Measurements from ENCODE around the gene AFF3. TPM values are rescaled to one million over a fixed set of nuclear protein-coding genes. Genes with fewer than 3 reads are reported as not detected.

The AFF3 gene
- total RNA-seq, 2 experiments from 2014 or later, result 2.6 to 2.9 TPM

DNA sequence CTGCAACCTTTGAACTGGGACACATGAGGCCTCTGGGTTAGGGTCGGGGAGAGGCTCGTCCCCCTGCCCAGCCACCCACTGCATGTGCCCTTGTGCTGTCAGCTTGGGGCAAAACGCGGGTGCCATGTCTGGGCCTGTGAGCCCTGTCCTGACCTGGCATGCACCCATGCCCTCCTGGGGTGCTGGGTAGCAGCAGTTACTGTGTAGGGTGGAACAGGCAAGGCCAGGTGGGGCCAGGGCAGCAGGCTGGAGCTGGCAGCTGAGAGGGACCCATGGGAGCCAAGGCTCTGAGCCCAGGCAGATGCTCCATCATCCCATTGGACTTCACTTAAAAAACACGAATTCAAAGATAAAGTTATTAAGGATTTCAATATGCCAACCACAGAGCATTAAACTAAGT, 518.8 kb downstream of the AFF3 start:
- no peaks in the 10 kb centered on the region for H3K4me1 Mint-ChIP-seq
- no peaks in the 10 kb centered on the region for H3K9me3 Mint-ChIP-seq
- no peak overlapping the region for H3K4me3 Mint-ChIP-seq
- no peaks in the 10 kb centered on the region for H3K36me3 Mint-ChIP-seq
- DNase-seq, result no peak
- no peaks in the 10 kb centered on the region for H3K27me3 Mint-ChIP-seq
- H3K27ac Mint-ChIP-seq, result no peak overlapping the region

DNA sequence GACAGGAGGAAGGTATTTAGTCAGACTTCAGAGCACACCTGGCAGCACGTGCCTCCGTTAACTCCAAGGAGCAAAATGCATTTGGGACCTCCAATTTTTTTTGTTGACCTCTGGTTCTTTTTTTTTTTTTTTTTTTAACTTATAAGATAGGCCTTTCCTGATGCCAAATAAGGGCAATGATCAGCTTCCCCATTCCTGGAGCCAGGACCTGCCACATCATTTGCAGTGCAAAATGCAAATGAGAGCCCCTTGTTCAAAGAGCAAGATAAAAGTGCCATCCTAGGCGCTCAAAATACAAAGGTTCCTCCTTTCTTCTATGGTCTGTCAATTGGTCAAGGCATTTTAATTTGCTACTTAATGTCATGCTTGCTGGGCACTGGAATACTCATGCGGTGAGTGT, 519.4 kb downstream of the AFF3 start:
- Mint-ChIP-seq H3K9me3 (no peaks in the 10 kb centered on the region), H3K27me3 (no peaks in the 10 kb centered on the region), H3K36me3 (no peaks in the 10 kb centered on the region), H3K27ac (no peak overlapping the region), H3K4me1 (no peaks in the 10 kb centered on the region), H3K4me3 (no peak overlapping the region)
- DNase-seq, result no peak

DNA sequence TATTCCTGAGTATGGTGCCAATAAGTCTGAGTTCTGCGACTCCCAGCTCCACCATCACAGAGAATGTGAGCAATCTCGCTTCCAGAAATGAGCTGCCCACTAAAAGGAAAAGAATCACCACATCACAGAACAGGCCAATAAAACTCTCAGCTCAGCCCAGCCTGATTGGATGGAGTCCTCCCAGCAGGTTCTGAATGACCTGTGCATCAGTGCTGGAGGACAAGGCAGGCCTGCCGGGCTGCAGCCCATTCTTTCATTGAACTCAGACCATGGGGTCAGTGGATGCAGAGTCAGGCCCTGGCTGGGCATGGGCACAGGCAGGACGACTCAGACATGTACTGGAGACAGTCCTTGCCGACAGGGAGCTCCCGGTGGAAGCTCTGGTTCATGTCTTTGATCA, 519.9 kb downstream of the AFF3 start:
- no peaks in the 10 kb centered on the region for H3K27me3 Mint-ChIP-seq
- H3K4me3 Mint-ChIP-seq, result no peak overlapping the region
- no peak overlapping the region for H3K27ac Mint-ChIP-seq
- H3K36me3 Mint-ChIP-seq, result no peaks in the 10 kb centered on the region
- H3K4me1 Mint-ChIP-seq, result no peaks in the 10 kb centered on the region
- H3K9me3 Mint-ChIP-seq, result no peaks in the 10 kb centered on the region
- DNase-seq, result no peak

DNA sequence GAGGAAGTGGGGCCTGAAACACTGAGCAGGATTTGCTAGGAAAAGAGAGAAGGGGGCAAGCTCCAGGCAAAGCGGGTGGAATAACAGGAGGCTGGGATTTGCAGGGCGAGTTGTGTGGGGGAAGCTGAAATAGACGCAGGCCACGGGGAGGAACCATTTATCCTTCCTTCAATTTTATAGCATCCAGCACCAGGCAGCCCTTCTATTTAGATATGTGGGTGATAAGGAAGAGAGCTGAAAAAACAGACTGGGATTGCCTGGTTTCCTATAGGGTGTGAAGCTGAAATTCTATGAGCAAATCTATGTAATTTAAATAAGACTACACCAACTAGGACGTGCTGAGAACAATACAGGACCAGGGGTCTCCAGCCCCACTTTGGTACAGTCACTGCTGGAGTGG, 520.6 kb downstream of the AFF3 start:
- no peak overlapping the region for H3K27ac Mint-ChIP-seq
- no peaks in the 10 kb centered on the region for H3K36me3 Mint-ChIP-seq
- no peak overlapping the region for H3K4me3 Mint-ChIP-seq
- H3K4me1 Mint-ChIP-seq, result no peaks in the 10 kb centered on the region
- no peaks in the 10 kb centered on the region for H3K27me3 Mint-ChIP-seq
- DNase-seq, result no peak
- no peaks in the 10 kb centered on the region for H3K9me3 Mint-ChIP-seq

DNA sequence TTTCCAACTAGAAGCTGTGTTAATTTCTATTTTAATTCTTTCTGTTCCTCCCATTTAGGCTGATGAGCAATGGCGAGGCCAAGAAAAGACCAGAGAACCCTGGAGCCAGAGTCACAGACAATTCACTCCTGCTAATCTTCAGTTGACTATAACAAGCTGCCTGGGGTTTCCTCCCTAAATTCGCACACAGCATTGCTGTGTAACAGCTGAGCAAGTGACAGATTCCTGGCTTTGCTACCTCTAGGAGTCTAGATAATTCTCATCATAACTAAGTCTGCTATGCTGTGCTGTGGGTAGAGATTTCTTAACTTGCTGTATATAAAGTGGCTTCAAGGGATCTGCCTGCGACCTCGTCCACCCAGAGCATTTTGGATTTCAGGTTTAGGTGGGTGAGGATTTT, 521.3 kb downstream of the AFF3 start:
- Mint-ChIP-seq H3K4me1 (no peaks in the 10 kb centered on the region), H3K36me3 (no peaks in the 10 kb centered on the region), H3K9me3 (no peaks in the 10 kb centered on the region), H3K27me3 (no peaks in the 10 kb centered on the region), H3K4me3 (no peak overlapping the region), H3K27ac (no peak overlapping the region)
- no peak for DNase-seq

DNA sequence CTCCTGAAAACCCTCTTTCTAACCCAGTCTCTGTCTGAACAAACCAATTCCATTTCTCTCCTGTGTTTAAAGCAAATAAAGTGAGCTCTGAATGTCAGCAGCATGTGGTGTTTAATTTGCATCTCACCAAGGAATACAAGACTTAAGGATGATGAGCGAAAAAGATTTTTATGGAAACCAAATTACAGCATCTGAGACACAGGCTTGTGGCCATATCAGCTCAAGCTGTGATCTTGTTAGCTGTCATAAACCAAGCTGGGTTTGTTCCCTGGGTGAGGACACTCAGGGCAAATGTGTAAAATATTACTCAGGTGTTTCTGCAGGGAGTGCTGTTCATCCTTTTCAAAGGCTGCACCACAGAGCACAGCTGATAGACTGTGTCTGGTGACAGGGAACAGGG, 523.2 kb downstream of the AFF3 start:
- DNase-seq, result no peak
- no peaks in the 10 kb centered on the region for H3K9me3 Mint-ChIP-seq
- no peak overlapping the region for H3K4me3 Mint-ChIP-seq
- H3K27ac Mint-ChIP-seq, result no peak overlapping the region
- no peaks in the 10 kb centered on the region for H3K27me3 Mint-ChIP-seq
- H3K36me3 Mint-ChIP-seq, result no peaks in the 10 kb centered on the region
- no peaks in the 10 kb centered on the region for H3K4me1 Mint-ChIP-seq

DNA sequence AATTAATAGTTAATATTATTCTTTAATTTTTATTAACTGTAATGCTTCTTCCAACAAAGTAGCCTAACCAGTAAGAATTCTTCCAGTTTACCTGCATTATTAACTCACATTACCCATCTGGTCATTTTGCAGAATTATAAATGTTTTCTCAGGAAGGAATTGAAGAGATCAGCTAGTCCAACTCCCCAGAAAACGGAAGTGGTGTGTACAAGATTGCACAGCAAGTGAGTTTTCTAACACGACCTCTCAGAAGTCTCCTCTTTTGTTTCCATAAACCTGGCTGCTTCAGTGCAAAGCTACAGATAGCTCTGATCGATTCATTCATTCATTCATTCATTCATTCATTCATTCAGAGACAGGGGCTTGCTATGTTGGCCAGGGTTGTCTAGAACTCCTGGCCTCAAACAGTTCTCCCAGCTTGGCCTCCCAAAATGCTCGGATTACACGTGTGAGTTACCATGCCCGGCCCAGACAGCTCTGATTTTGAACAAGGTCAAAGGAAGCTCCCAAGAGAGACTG, 523.8 kb downstream of the AFF3 start:
- no peaks in the 10 kb centered on the region for H3K4me1 Mint-ChIP-seq

DNA sequence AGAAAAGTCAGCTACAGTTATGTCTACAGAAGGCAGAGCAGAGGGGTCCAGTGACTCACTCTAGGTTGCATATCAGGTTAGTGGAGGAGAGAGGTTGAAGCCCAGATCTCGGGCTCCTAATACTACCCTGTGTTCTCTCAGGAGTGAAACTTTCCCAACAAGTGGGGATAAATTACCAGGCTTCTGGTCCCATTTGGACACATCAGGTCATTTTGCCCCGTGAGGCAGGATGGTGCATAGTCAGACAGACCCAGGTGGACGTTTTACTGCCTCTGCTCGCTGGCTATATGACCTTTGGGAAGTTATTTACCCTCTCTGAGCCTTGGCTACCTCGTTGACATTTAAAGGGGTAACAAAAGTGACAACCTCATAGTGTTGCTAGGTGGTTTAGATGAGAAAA, 524.6 kb downstream of the AFF3 start:
- no peak overlapping the region for H3K4me3 Mint-ChIP-seq
- H3K4me1 Mint-ChIP-seq, result no peaks in the 10 kb centered on the region
- no peak overlapping the region for H3K27ac Mint-ChIP-seq
- H3K27me3 Mint-ChIP-seq, result no peaks in the 10 kb centered on the region
- no peaks in the 10 kb centered on the region for H3K36me3 Mint-ChIP-seq
- DNase-seq, result no peak
- H3K9me3 Mint-ChIP-seq, result no peaks in the 10 kb centered on the region

More for the DNA sequence above, 523.8 kb downstream of the AFF3 start:
- H3K9me3 Mint-ChIP-seq, result no peaks in the 10 kb centered on the region
- DNase-seq, result no peak
- no peaks in the 10 kb centered on the region for H3K27me3 Mint-ChIP-seq
- no peak overlapping the region for H3K27ac Mint-ChIP-seq
- no peak overlapping the region for H3K4me3 Mint-ChIP-seq
- H3K36me3 Mint-ChIP-seq, result no peaks in the 10 kb centered on the region

DNA sequence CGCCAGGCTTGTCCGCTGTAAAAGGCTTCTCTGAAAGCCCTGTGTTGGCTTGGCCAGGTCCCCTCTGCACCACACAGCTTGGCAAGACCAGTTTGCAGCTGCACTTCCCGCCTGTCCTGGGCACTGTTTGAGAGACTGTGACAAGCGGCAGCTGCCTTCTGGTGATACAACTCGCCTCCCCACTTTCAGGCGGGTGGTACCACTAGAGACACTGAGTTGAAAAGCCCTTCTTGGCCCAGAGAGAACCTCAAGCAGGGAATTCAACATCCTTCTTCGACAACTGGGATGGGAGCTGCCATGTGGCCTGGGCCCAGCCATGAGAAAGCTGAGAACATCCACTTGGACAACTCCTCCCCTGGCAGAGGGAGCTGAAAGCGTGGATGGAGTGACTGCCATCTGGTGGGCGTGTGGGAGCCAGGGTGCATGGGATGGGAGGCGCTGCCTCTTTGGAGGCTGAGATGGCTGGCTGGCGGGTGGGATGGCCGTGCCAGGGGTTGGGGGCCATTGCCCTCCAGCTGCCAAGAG, 527.1 kb downstream of the AFF3 start:
- no peaks in the 10 kb centered on the region for H3K27me3 Mint-ChIP-seq
- DNase-seq, result no peak
- H3K9me3 Mint-ChIP-seq, result no peaks in the 10 kb centered on the region
- no peaks in the 10 kb centered on the region for H3K36me3 Mint-ChIP-seq
- no peak overlapping the region for H3K27ac Mint-ChIP-seq
- no peak overlapping the region for H3K4me3 Mint-ChIP-seq
- H3K4me1 Mint-ChIP-seq, result no peaks in the 10 kb centered on the region

DNA sequence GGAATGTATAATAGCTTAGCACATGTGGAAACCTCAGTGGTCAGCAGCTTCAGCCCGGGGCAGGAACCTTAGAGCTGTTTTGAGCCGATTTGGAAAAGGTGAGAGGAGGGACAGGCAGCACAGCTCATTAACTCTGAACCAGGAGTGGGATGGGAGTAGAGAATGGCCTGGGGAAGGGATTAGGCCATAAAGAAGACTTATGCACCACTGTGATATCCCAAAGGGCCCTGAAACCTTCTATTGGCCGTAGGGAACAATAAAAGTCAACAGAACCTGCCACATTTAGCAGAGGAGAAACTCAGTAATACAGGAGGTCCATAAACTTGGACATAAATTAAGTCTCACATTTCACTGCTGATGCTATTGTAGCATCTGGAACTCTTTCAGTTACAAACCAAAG, 528.4 kb downstream of the AFF3 start:
- Mint-ChIP-seq H3K36me3 (no peaks in the 10 kb centered on the region), H3K27ac (no peak overlapping the region), H3K9me3 (no peaks in the 10 kb centered on the region), H3K4me1 (no peaks in the 10 kb centered on the region), H3K27me3 (no peaks in the 10 kb centered on the region), H3K4me3 (no peak overlapping the region)
- no peak for DNase-seq

DNA sequence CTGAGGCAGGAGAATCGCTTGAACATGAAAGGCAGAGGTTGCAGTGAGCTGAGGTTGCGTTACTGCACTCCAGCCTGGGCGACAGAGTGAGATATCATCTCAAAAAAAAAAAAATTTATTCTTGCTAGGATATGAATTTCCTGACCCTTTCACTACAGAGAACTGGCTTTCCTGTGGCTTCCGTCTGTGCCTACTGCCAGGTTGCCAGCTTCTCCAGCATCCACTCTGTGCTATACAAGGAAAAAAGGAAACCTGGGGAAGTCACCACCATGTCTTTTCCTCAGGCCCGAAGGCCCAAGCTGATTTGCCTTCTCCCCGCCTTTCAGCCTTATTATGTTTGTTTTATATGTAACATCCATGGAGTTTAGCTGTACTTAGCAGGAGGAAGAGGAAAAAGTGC, 530.6 kb downstream of the AFF3 start:
- no peaks in the 10 kb centered on the region for H3K4me1 Mint-ChIP-seq
- no peaks in the 10 kb centered on the region for H3K9me3 Mint-ChIP-seq
- no peak overlapping the region for H3K27ac Mint-ChIP-seq
- H3K4me3 Mint-ChIP-seq, result no peak overlapping the region
- H3K36me3 Mint-ChIP-seq, result no peaks in the 10 kb centered on the region
- DNase-seq, result no peak
- H3K27me3 Mint-ChIP-seq, result no peaks in the 10 kb centered on the region

DNA sequence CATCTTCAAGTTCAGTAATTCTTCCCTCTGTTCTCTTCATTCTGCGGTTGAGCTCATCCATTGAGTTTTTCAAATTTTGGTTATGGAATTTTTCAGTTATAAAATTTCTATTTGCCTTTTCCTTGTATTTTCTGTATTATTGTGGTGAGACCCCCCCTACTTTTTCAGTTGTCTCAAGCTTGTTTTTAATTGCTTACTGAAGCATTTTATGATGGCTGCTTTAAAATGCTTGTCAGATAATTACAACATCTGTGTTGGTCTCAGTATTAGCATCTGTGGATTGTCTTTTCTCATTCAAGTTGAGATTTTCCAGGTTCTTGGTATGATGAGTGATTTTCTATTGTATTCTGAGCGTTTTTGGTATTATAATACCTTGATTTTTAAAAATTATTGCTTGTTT, 531.4 kb downstream of the AFF3 start:
- Mint-ChIP-seq H3K9me3 (no peaks in the 10 kb centered on the region), H3K36me3 (no peaks in the 10 kb centered on the region), H3K27me3 (no peaks in the 10 kb centered on the region), H3K4me3 (no peak overlapping the region), H3K4me1 (no peaks in the 10 kb centered on the region), H3K27ac (no peak overlapping the region)
- DNase-seq, result no peak

DNA sequence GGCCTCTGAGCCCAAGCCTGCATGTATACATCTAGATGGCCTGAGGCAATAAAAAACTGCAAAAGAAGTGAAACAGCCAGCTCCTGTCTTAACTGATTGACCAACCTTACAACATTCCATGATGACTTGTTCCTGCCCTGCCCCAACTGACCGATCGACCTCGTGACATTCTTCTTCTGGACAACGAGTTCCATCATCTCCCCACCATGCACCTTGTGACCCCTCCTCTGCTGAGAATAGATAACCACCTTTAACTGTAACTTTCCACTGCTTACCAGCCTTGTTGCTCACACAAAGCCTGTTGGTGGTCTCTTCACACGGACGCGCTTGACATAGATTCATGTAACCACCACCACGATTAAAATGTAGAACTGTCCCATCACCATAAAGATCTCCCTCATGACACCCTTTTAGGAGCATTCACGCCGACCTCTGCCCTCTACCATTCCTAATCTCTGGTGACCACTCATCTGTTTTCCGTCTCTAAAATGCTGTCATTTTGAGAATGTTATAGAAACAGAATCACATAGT, 532.5 kb downstream of the AFF3 start:
- Mint-ChIP-seq H3K9me3 (no peaks in the 10 kb centered on the region), H3K4me3 (no peak overlapping the region), H3K27me3 (no peaks in the 10 kb centered on the region), H3K36me3 (no peaks in the 10 kb centered on the region), H3K27ac (no peak overlapping the region), H3K4me1 (no peaks in the 10 kb centered on the region)
- DNase-seq, result no peak

DNA sequence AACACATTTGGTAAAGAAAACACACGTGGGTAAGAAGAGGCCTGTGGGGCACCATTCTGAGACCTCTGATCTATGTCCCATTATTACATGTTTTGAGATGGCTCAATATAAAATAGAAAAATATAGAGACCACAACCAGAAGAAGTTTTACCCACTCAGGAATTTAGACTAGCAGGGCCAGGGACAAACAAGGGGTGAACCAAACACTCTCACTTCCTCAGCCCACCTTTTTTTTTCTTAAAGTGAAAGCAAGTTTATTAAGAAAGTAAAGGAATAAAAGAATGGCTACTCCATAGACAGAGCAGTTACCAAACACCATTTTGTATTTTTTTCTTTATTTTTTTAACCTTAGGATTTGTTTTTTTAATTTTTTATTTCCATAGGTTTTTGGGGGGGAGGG, 533.5 kb downstream of the AFF3 start:
- Mint-ChIP-seq H3K27ac (no peak overlapping the region), H3K9me3 (no peaks in the 10 kb centered on the region), H3K4me1 (no peaks in the 10 kb centered on the region), H3K36me3 (no peaks in the 10 kb centered on the region), H3K27me3 (no peaks in the 10 kb centered on the region), H3K4me3 (no peak overlapping the region)
- DNase-seq, result no peak

DNA sequence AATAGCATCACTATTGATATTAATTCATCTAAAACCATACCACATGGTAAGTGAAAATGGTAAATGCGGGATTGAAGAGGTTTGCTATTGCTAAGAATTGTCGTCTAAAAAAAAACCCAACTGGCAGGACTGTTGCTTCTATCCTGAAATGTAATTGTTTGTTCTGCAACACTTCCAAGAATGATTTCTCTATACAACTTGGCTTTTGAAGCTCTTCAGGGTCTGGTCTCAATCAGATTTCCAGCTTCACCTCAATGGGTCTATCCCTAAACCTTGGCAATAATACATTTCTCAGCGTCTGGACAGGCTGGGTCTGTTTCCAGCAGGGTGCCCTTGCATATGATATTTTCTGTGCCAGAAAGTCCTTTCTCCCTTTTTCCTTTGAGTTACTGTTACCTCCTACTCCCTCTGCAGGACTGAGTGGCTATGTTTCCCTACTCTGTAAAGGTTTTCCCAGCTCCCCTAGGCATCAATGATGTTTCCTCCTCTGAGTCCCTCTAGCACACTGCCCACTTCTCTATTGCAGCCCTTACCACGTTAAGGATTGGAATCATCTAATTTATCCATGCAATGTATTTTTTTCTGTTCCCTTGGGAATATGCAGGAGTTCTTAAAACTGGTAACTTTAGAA, 534.4 kb downstream of the AFF3 start:
- H3K9me3 Mint-ChIP-seq, result no peaks in the 10 kb centered on the region
- no peak for DNase-seq
- H3K36me3 Mint-ChIP-seq, result no peaks in the 10 kb centered on the region
- no peak overlapping the region for H3K4me3 Mint-ChIP-seq
- H3K27me3 Mint-ChIP-seq, result no peaks in the 10 kb centered on the region
- H3K4me1 Mint-ChIP-seq, result no peaks in the 10 kb centered on the region
- H3K27ac Mint-ChIP-seq, result no peak overlapping the region

DNA sequence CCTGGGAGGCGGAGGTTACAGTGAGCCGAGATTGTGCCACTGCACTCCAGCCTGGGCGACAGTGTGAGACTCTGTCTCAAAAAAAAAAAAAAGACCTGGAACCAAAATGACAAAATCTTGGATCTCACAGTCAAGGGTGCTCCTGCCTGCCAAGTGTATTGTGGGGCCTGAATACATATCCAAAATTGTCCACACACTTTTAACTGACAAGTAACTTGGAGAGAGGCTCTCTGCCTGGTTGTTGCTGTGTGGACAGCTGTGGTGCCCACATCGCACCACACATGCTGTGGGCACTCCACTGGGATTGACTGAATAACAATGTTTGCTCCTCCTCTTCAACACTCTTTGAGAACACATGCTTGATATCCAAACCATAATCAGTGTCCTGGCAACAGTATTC, 534.9 kb downstream of the AFF3 start:
- H3K4me3 Mint-ChIP-seq, result no peak overlapping the region
- H3K36me3 Mint-ChIP-seq, result no peaks in the 10 kb centered on the region
- DNase-seq, result no peak
- H3K27me3 Mint-ChIP-seq, result no peaks in the 10 kb centered on the region
- no peaks in the 10 kb centered on the region for H3K4me1 Mint-ChIP-seq
- no peak overlapping the region for H3K27ac Mint-ChIP-seq
- H3K9me3 Mint-ChIP-seq, result no peaks in the 10 kb centered on the region

Measured in activated naive CD8-positive, alpha-beta T cell treated with anti-CD3 and anti-CD28 coated beads for 36 hours (primary cell).